Measurements from ENCODE around the gene RRP15. TPM values are rescaled to one million over a fixed set of nuclear protein-coding genes. Genes with fewer than 3 reads are reported as not detected.
A peak's percentile ranks its signal among the peaks of the same experiment; 100 is the strongest.

Gene RRP15
- total RNA-seq, 4 donors from 2014 or later, result 4.8 to 11.6 (median 6.7) TPM

DNA sequence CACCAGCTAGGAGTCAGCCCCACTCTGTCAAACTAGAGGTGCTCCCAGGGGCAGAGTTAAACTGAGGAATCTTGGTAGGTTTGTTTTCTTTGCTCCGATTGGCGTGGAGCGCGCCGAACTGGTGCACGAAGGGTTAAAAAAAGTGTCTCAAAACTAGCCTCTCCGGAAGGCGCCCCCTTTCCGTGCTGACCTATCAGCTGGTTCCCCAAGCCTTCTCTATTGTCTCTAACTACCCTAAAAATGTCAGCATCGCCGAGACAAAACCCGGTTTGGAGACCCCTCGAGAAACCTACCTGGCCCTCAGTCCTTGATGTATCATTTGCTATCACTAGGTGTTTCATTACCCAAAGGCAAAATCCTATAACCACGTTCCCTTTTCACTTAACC is 62.2 kb downstream of the RRP15 start:
- TF ChIP-seq POLR2A (IDR thresholded peaks at IDR 0.05), result no peak
- TF ChIP-seq POLR2AphosphoS5 (IDR thresholded peaks at IDR 0.05), result no peak
- no peak for TF ChIP-seq EP300 (IDR thresholded peaks at IDR 0.05)
- TF ChIP-seq, protein P1, sequence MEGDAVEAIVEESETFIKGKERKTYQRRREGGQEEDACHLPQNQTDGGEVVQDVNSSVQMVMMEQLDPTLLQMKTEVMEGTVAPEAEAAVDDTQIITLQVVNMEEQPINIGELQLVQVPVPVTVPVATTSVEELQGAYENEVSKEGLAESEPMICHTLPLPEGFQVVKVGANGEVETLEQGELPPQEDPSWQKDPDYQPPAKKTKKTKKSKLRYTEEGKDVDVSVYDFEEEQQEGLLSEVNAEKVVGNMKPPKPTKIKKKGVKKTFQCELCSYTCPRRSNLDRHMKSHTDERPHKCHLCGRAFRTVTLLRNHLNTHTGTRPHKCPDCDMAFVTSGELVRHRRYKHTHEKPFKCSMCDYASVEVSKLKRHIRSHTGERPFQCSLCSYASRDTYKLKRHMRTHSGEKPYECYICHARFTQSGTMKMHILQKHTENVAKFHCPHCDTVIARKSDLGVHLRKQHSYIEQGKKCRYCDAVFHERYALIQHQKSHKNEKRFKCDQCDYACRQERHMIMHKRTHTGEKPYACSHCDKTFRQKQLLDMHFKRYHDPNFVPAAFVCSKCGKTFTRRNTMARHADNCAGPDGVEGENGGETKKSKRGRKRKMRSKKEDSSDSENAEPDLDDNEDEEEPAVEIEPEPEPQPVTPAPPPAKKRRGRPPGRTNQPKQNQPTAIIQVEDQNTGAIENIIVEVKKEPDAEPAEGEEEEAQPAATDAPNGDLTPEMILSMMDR (IDR thresholded peaks at IDR 0.05), result no peak
- H3K4me1 ChIP-seq, result peaks cover 48% of the 10 kb centered on the region

DNA sequence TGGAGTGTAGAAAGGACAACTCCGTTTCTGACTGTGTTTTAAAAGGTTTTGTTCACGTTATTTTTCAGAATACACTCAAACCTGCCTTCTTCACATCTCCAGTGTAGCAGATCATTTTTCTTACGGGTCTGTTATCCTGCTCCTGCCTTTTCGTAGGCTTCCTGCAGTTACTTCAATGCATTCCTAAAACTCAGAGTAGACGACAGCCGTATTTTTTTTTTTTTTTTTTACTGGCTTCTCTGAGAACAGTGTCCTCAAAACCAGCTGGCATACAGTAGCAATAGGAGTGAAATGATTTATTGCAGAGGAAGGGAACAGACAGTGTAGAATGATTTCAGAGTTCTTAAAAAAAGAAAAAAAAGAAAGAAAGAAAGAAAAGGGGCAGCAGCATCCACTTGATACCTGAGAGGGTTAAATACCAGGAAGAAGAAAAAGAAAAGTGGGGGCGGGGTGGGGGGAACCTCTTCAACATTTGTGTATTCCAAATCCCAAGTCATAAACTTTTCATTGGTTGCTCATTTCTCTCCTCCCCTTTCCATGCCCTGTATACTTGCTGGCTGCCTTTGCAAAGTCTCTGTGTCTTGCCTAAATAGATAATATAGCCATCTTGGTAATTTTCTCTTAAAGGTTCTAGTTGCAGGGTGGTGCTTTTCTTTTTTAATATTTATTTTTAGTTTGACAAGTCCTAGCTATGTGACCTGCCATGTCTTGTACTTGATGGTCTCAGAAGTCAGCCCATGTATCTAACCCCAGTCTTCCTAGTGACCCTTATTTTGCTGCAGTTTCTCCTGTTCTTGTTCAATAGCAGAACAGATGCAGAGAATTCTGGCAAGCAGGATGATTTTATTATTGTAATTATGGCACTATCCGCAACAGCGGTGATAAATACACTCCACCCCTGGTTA is 62.9 kb downstream of the RRP15 start:
- Histone ChIP-seq H3K4me1 (peaks cover 48% of the 10 kb centered on the region), H3K27me3 (no peaks in the 10 kb centered on the region), H3K27ac (peak overlapping the region; percentile 78), H3K4me3 (peak overlapping the region; percentile 77), H3K36me3 (no peaks in the 10 kb centered on the region), H3K9me3 (no peaks in the 10 kb centered on the region)
- 12% methylated on average over 9 of the region's 9 CpGs for WGBS
- TF ChIP-seq, protein P1 (IDR thresholded peaks at IDR 0.05), result no peak
- TF ChIP-seq POLR2AphosphoS5 (IDR thresholded peaks at IDR 0.05) (no peak), EP300 (IDR thresholded peaks at IDR 0.05) (no peak), POLR2A (IDR thresholded peaks at IDR 0.05) (no peak)
- no peak for DNase-seq (ENCODE audit: low spot score in 2 of 2)

More for the DNA sequence above, 62.2 kb downstream of the RRP15 start:
- H3K4me3 ChIP-seq, result peak overlapping the region; percentile 77
- 4% methylated on average over 14 of the region's 14 CpGs for WGBS
- no peak for DNase-seq (ENCODE audit: low spot score in 2 of 2)
- peak overlapping the region; percentile 78 for H3K27ac ChIP-seq
- no peaks in the 10 kb centered on the region for H3K27me3 ChIP-seq
- H3K9me3 ChIP-seq, result no peaks in the 10 kb centered on the region
- no peaks in the 10 kb centered on the region for H3K36me3 ChIP-seq

DNA sequence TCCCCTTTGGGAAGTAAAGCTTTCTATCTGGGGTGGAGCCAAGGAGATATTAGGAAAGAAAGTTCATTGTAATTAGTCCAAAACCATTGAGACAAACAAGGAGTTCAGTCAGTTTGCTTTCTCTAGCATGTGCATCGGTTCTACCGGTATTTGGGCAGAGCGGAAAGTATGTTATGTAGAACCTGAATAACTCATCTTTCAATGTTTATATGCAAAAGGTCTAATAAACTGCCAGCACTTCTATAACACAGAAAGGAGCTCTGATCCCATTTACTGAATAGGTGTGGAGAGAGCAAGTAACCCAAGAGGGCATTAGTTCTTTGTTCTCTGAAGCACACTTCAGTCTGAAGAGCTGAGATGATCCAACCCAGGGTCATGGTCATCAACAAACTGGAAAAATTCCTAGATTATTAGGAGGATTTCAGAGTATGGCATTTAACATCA is 63.6 kb downstream of the RRP15 start:
- TF ChIP-seq, protein P1 (IDR thresholded peaks at IDR 0.05), result no peak
- TF ChIP-seq POLR2AphosphoS5 (IDR thresholded peaks at IDR 0.05), result no peak
- TF ChIP-seq POLR2A (IDR thresholded peaks at IDR 0.05), result no peak
- no peak for TF ChIP-seq EP300 (IDR thresholded peaks at IDR 0.05)
- DNase-seq (ENCODE audit: low spot score in 2 of 2), result no peak
- peak overlapping the region; percentile 77 for H3K4me3 ChIP-seq
- no peaks in the 10 kb centered on the region for H3K36me3 ChIP-seq
- peak overlapping the region; percentile 78 for H3K27ac ChIP-seq
- 33% methylated on average over 3 of the region's 3 CpGs for WGBS
- peaks cover 48% of the 10 kb centered on the region for H3K4me1 ChIP-seq
- H3K9me3 ChIP-seq, result no peaks in the 10 kb centered on the region
- H3K27me3 ChIP-seq, result no peaks in the 10 kb centered on the region

DNA sequence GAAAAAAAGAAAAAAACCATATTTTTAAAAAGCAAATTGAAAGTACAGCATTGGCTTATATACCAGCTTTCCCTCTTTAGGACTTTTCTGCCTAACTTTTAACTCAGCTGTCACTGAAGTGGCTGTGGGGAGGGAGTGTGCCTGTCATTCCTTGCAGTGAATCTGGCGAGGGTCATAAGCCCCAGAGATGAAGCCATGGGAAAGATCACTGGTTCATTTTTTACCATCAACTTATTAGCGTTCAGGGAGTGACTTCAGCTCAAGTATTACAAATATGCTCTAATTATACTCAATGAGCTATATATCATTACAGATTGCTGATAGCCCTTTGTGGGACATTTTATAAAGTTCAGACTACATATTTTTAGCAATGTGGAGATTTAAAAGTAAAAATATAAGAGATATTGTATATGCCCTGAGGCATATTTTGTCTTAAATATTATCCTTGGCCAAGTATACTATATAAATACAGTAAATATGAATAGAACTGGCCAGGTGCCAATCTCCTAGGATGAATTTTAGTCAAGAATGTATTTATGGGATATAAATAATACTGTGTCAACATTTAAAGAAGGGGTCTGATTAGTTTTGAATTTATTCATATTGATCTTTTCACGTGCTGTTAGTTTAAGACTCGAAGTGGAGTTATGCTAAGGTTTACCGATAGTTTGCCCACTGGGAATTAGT is 64.4 kb downstream of the RRP15 start:
- Histone ChIP-seq H3K27me3 (no peaks in the 10 kb centered on the region), H3K36me3 (no peaks in the 10 kb centered on the region), H3K27ac (peak overlapping the region; percentile 78), H3K9me3 (no peaks in the 10 kb centered on the region), H3K4me1 (peaks cover 48% of the 10 kb centered on the region), H3K4me3 (peak overlapping the region; percentile 77)
- no peak for DNase-seq (ENCODE audit: low spot score in 2 of 2)
- TF ChIP-seq POLR2A (IDR thresholded peaks at IDR 0.05), result no peak
- TF ChIP-seq EP300 (IDR thresholded peaks at IDR 0.05), result no peak
- TF ChIP-seq, protein P1 (IDR thresholded peaks at IDR 0.05), result no peak
- no peak for TF ChIP-seq POLR2AphosphoS5 (IDR thresholded peaks at IDR 0.05)
- WGBS, result 55% methylated on average over 5 of the region's 5 CpGs

DNA sequence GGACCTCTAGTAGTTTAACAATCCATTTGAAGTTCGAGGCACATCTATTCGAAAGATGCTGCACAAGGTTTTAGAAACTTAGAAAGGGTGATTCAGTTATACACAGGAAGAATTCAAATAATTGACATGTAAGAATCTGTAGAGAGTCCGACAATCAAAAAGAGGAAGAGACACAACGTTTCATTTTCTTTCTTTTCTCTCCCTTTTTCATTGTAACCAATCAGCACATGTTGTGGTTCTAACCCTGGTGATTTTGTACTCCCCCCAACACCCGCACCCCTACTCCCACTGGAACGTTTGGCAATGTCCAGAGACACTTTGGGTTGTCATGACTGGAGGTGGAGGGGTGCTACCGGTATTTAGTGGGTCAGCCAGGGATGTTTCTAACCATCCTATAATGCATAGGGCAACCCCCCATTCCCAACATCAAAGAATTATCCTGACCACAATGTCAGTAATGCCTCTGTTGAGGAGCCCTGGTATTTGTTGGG is 65.0 kb downstream of the RRP15 start:
- no peak for DNase-seq (ENCODE audit: low spot score in 2 of 2)
- no peaks in the 10 kb centered on the region for H3K9me3 ChIP-seq
- peak overlapping the region; percentile 77 for H3K4me3 ChIP-seq
- no peaks in the 10 kb centered on the region for H3K27me3 ChIP-seq
- H3K4me1 ChIP-seq, result peaks cover 42% of the 10 kb centered on the region
- TF ChIP-seq POLR2A (IDR thresholded peaks at IDR 0.05), result no peak
- no peak for TF ChIP-seq EP300 (IDR thresholded peaks at IDR 0.05)
- no peak for TF ChIP-seq POLR2AphosphoS5 (IDR thresholded peaks at IDR 0.05)
- TF ChIP-seq, protein P1 (IDR thresholded peaks at IDR 0.05), result no peak
- 68% methylated on average over 7 of the region's 7 CpGs for WGBS
- no peak overlapping the region for H3K27ac ChIP-seq
- H3K36me3 ChIP-seq, result no peaks in the 10 kb centered on the region
